Endodermal cell (in vitro differentiated cells): ENCODE results near the gene MAL. TPM values are rescaled to one million over a fixed set of nuclear protein-coding genes. Genes with fewer than 3 reads are reported as not detected.

Source experiments
- DNase-seq: peaks from one replicate; pipeline ENCODE4 v3.0.0-alpha.2; 2017
- H3K27ac ChIP-seq: 2 replicates; pipeline ENCODE4 v1.5.1; 2013; ENCODE audit warnings: mild to moderate bottlenecking, low read depth, low read length, moderate library complexity
- H3K27me3 ChIP-seq: 2 replicates; pipeline ENCODE4 v1.6.1; 2013; ENCODE audit warnings: mild to moderate bottlenecking, low read length, moderate library complexity; ENCODE audit not compliant: insufficient read depth, control insufficient read depth, poor library complexity, severe bottlenecking
- H3K36me3 ChIP-seq: 2 replicates; pipeline ENCODE4 v1.7.0; 2013; ENCODE audit warnings: mild to moderate bottlenecking, low read length, moderate library complexity; ENCODE audit not compliant: control insufficient read depth, insufficient read depth
- H3K4me1 ChIP-seq: one replicate; pipeline ENCODE4 v1.7.0; 2013; ENCODE audit warnings: low read length; ENCODE audit not compliant: control insufficient read depth, insufficient read depth
- H3K4me3 ChIP-seq: 2 replicates; pipeline ENCODE4 v1.5.1; 2013; ENCODE audit warnings: mild to moderate bottlenecking, low read length, moderate library complexity
- H3K9ac ChIP-seq: 2 replicates; pipeline ENCODE4 v1.6.1; 2013; ENCODE audit warnings: mild to moderate bottlenecking, low read length, moderate library complexity; ENCODE audit not compliant: poor library complexity, severe bottlenecking; ENCODE audit errors: extremely low read depth
- H3K9me3 ChIP-seq: 2 replicates; pipeline ENCODE4 v1.6.1; 2013; ENCODE audit warnings: mild to moderate bottlenecking, low read length, moderate library complexity; ENCODE audit not compliant: control insufficient read depth
- H3K27ac Mint-ChIP-seq: 2 replicates; pipeline ENCODE4 v1.8.0; 2020; ENCODE audit warnings: mixed read lengths
- H3K27me3 Mint-ChIP-seq: 2 replicates; pipeline ENCODE4 v1.8.0; 2021; ENCODE audit warnings: mild to moderate bottlenecking, mixed read lengths; ENCODE audit not compliant: insufficient read depth
- H3K36me3 Mint-ChIP-seq: 2 replicates; pipeline ENCODE4 v1.8.0; 2020; ENCODE audit warnings: low read depth, mixed read lengths
- H3K4me1 Mint-ChIP-seq: 2 replicates; pipeline ENCODE4 v1.8.0; 2020; ENCODE audit warnings: mixed read lengths
- H3K4me3 Mint-ChIP-seq: 2 replicates; pipeline ENCODE4 v1.8.0; 2020; ENCODE audit warnings: mild to moderate bottlenecking, moderate library complexity, mixed read lengths
- H3K9me3 Mint-ChIP-seq: 2 replicates; pipeline ENCODE4 v1.8.0; 2020; ENCODE audit warnings: mild to moderate bottlenecking, mixed read lengths
- WGBS, 2 experiments: methylation state at CpG; one replicate each; pipeline versions ENCODE4 v1.1.5 to v1.1.7; 2013; ENCODE audit warnings: missing lambda C conversion rate in 2 of 2, mixed read lengths in 1 of 2; ENCODE audit not compliant: insufficient coverage in 1 of 2, insufficient read length in 1 of 2; 5-methylcytosine and 5-hydroxymethylcytosine counted together
- total RNA-seq, 2 donors: library from RNA; stranded (reverse); fragmentation: NEBNext Ultra II Directional in 1 of 2; extraction: Animal tissue kit (Norgen Biotek cat#: 25700) in 1 of 2; gene quantifications; 2 replicates in 1 of 2; 3 replicates in 1 of 2; pipeline ENCODE4 v1.2.1, GENCODE V29; 2021
- TF ChIP-seq, protein P1 (sequence below): fragments of 200-600 bp; sonication (generic); conservative IDR thresholded peaks from 2 replicates; pipeline ENCODE4 v1.5.0; 2021; ENCODE audit warnings: antibody characterized with exemption, mild to moderate bottlenecking

MAL gene
- total RNA-seq, 2 donors from 2014 or later, result not detected

DNA sequence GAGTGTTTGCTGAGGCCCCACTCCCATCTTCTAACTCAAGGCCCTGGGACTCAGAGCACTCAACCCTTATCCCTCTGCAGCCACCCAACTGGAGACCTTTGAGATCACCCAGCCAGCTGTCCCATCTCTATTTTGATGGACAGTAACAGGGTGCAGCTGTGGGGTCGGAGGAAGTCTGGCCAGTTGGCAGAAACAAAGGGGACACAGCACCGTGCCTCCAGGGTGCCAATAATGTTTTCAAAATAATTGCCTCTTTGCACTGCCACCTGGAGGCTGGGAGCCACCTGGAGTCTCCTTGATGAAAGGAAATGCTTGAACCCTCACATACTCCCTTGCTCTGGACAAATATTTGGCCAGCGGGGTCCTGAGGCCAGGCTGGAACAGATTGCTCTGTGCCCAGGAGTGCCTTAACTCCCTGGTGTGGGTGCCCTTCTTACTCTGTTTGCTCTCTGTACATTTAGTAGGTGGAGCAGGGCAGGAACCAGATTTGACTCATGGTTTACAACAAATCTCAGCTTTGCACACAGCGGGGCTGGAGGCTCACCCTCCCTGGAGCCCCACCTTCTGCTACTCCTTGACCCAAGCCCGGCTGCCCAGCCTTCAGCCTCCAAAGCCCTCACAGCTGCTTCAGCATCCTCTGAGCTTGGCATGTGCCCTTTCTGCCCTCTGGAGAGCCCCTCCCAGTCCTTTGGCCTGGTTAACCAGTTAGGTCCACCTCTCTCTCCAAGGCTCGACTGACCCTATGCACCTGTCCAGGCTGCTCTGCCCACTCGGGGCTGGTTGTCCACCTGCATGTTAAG lies 17.2 kb downstream of the MAL start:
- H3K4me1 Mint-ChIP-seq, result no peaks in the 10 kb centered on the region
- Histone ChIP-seq H3K9me3 (no peaks in the 10 kb centered on the region), H3K4me3 (no peak overlapping the region), H3K9ac (no peak overlapping the region), H3K36me3 (no peaks in the 10 kb centered on the region), H3K4me1 (no peaks in the 10 kb centered on the region), H3K27me3 (no peaks in the 10 kb centered on the region), H3K27ac (no peak overlapping the region)
- H3K27ac Mint-ChIP-seq, result no peak overlapping the region
- TF ChIP-seq, protein P1, sequence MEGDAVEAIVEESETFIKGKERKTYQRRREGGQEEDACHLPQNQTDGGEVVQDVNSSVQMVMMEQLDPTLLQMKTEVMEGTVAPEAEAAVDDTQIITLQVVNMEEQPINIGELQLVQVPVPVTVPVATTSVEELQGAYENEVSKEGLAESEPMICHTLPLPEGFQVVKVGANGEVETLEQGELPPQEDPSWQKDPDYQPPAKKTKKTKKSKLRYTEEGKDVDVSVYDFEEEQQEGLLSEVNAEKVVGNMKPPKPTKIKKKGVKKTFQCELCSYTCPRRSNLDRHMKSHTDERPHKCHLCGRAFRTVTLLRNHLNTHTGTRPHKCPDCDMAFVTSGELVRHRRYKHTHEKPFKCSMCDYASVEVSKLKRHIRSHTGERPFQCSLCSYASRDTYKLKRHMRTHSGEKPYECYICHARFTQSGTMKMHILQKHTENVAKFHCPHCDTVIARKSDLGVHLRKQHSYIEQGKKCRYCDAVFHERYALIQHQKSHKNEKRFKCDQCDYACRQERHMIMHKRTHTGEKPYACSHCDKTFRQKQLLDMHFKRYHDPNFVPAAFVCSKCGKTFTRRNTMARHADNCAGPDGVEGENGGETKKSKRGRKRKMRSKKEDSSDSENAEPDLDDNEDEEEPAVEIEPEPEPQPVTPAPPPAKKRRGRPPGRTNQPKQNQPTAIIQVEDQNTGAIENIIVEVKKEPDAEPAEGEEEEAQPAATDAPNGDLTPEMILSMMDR, result no peak
- peaks cover 25% of the 10 kb centered on the region for H3K27me3 Mint-ChIP-seq
- H3K4me3 Mint-ChIP-seq, result no peak overlapping the region
- 80 to 83% methylated on average over 5 to 7 of the region's 7 CpGs for WGBS, 2 experiments
- no peaks in the 10 kb centered on the region for H3K36me3 Mint-ChIP-seq
- no peak for DNase-seq
- H3K9me3 Mint-ChIP-seq, result peaks cover 10% of the 10 kb centered on the region

- Histone ChIP-seq H3K4me1 (no peaks in the 10 kb centered on the region), H3K9me3 (no peaks in the 10 kb centered on the region), H3K4me3 (no peak overlapping the region), H3K27me3 (no peaks in the 10 kb centered on the region), H3K9ac (no peak overlapping the region), H3K36me3 (no peaks in the 10 kb centered on the region), H3K27ac (no peak overlapping the region)
- no peak for DNase-seq
- Mint-ChIP-seq H3K4me3 (no peak overlapping the region), H3K4me1 (no peaks in the 10 kb centered on the region), H3K27ac (no peak overlapping the region), H3K36me3 (no peaks in the 10 kb centered on the region), H3K27me3 (peaks cover 22% of the 10 kb centered on the region), H3K9me3 (peaks cover 3% of the 10 kb centered on the region)
- TF ChIP-seq, protein P1, result no peak
- 63 to 70% methylated on average over 7 to 17 of the region's 17 CpGs for WGBS, 2 experiments
Observed at GRCh38 chr2:95043300-95044093, 18.0 kb downstream of the MAL start.

- no peak overlapping the region for H3K27ac Mint-ChIP-seq
- Histone ChIP-seq H3K4me3 (no peak overlapping the region), H3K4me1 (no peaks in the 10 kb centered on the region), H3K27me3 (no peaks in the 10 kb centered on the region), H3K9ac (no peak overlapping the region), H3K9me3 (no peaks in the 10 kb centered on the region), H3K27ac (no peak overlapping the region), H3K36me3 (no peaks in the 10 kb centered on the region)
- no peak for DNase-seq
- no peaks in the 10 kb centered on the region for H3K4me1 Mint-ChIP-seq
- TF ChIP-seq, protein P1, result no peak
- H3K36me3 Mint-ChIP-seq, result no peaks in the 10 kb centered on the region
- H3K27me3 Mint-ChIP-seq, result peaks cover 22% of the 10 kb centered on the region
- H3K9me3 Mint-ChIP-seq, result no peaks in the 10 kb centered on the region
- 90 to 93% methylated on average over 4 to 5 of the region's 5 CpGs for WGBS, 2 experiments
- H3K4me3 Mint-ChIP-seq, result no peak overlapping the region
Observed at GRCh38 chr2:95044601-95045000, 19.1 kb downstream of the MAL start.
